Neuronal stem cell (in vitro differentiated cells): Measurements from ENCODE around the gene SLC25A11.

ENCODE experiments used
- DNase-seq: peaks from one replicate; pipeline ENCODE4 v3.0.0-alpha.2; 2013; ENCODE audit warnings: low spot score
- H2AFZ ChIP-seq: one replicate; pipeline ENCODE4 v1.6.1; 2013; ENCODE audit warnings: mild to moderate bottlenecking, low read length, inconsistent platforms
- H2AK5ac ChIP-seq: 2 replicates; pipeline ENCODE4 v1.6.1; 2013; ENCODE audit warnings: low read depth, mild to moderate bottlenecking, inconsistent platforms, low read length, moderate library complexity, mixed read lengths
- H2BK120ac ChIP-seq: 2 replicates; pipeline ENCODE4 v1.6.1; 2013; ENCODE audit warnings: low read depth, mild to moderate bottlenecking, inconsistent platforms, low read length, moderate library complexity, mixed read lengths
- H2BK12ac ChIP-seq: one replicate; pipeline ENCODE4 v1.6.1; 2013; ENCODE audit warnings: low read length, inconsistent platforms
- H2BK15ac ChIP-seq: 2 replicates; pipeline ENCODE4 v1.6.1; 2013; ENCODE audit warnings: mild to moderate bottlenecking, low read length, inconsistent platforms, mixed read lengths
- H2BK5ac ChIP-seq: one replicate; pipeline ENCODE4 v1.6.1; 2013; ENCODE audit warnings: inconsistent platforms, mild to moderate bottlenecking, low read length, moderate library complexity
- H3K14ac ChIP-seq: one replicate; pipeline ENCODE4 v1.6.1; 2013; ENCODE audit warnings: low read length, inconsistent platforms
- H3K18ac ChIP-seq: 2 replicates; pipeline ENCODE4 v1.6.1; 2013; ENCODE audit warnings: low read length, inconsistent platforms
- H3K23ac ChIP-seq: 2 replicates; pipeline ENCODE4 v1.6.1; 2013; ENCODE audit warnings: low read depth, mild to moderate bottlenecking, mixed read lengths, low read length, inconsistent platforms; ENCODE audit not compliant: poor library complexity
- H3K27ac ChIP-seq: replicated peaks from 3 replicates; pipeline ENCODE4 v1.5.1; 2013; ENCODE audit warnings: low read length, inconsistent platforms
- H3K27me3 ChIP-seq, 3 experiments: 2 replicates each; pipeline ENCODE4 v1.6.1; 2013; ENCODE audit warnings: low read length in 3 of 3, mild to moderate bottlenecking in 2 of 3, inconsistent platforms in 1 of 3, low read depth in 1 of 3, mixed read lengths in 1 of 3, moderate library complexity in 1 of 3; ENCODE audit not compliant: control insufficient read depth in 3 of 3, insufficient read depth in 3 of 3
- H3K36me3 ChIP-seq, 2 donors: replicated peaks in 1 of 2; 2 replicates each; pipeline ENCODE4 v1.6.1; 2013; ENCODE audit warnings: low read length in 2 of 2; ENCODE audit not compliant: control insufficient read depth in 2 of 2, insufficient read depth in 2 of 2
- H3K4ac ChIP-seq: 2 replicates; pipeline ENCODE4 v1.6.1; 2013; ENCODE audit warnings: inconsistent platforms, mild to moderate bottlenecking, low read length, moderate library complexity
- H3K4me1 ChIP-seq, 2 donors: 1 replicate in 1 of 2; 2 replicates in 1 of 2; pipeline ENCODE4 v1.6.1; 2013; ENCODE audit warnings: low read length in 2 of 2, low read depth in 1 of 2; ENCODE audit not compliant: control insufficient read depth in 2 of 2, insufficient read depth in 1 of 2
- H3K4me2 ChIP-seq: one replicate; pipeline ENCODE4 v1.6.1; 2013; ENCODE audit warnings: mild to moderate bottlenecking, low read length, inconsistent platforms; ENCODE audit not compliant: insufficient read depth, poor library complexity, severe bottlenecking
- H3K4me3 ChIP-seq, 2 donors: 2 replicates each; pipeline ENCODE4 v1.5.1; 2013; ENCODE audit warnings: low read length in 2 of 2, mild to moderate bottlenecking in 2 of 2, inconsistent platforms in 1 of 2, moderate library complexity in 1 of 2
- H3K79me1 ChIP-seq: one replicate; pipeline ENCODE4 v1.6.1; 2013; ENCODE audit warnings: low read depth, mild to moderate bottlenecking, inconsistent platforms, low read length, moderate library complexity
- H3K9ac ChIP-seq: one replicate; pipeline ENCODE4 v1.6.1; 2013; ENCODE audit warnings: mild to moderate bottlenecking, low read depth, low read length, inconsistent platforms; ENCODE audit not compliant: poor library complexity
- H3K9me3 ChIP-seq, 2 donors: replicated peaks in 1 of 2; 2 replicates each; pipeline versions ENCODE3 to v1.6.1; 2013; ENCODE audit warnings: low read length in 2 of 2, mild to moderate bottlenecking in 2 of 2, inconsistent platforms in 1 of 2, low read depth in 1 of 2, mixed read lengths in 1 of 2, moderate library complexity in 1 of 2; ENCODE audit not compliant: control insufficient read depth in 2 of 2, insufficient read depth in 1 of 2
- H4K8ac ChIP-seq: one replicate; pipeline ENCODE4 v1.6.1; 2013; ENCODE audit warnings: low read depth, mild to moderate bottlenecking, inconsistent platforms, low read length, moderate library complexity
- H4K91ac ChIP-seq: one replicate; pipeline ENCODE4 v1.6.1; 2013; ENCODE audit warnings: low read length, low read depth, mild to moderate bottlenecking, inconsistent platforms; ENCODE audit not compliant: poor library complexity
- WGBS, 2 donors: extraction: QIAGEN DNeasy Blood & Tissue Kit; methylation state at CpG; one replicate each; pipeline ENCODE4 v1.1.7; 2013; ENCODE audit warnings: missing lambda C conversion rate in 2 of 2, mixed read lengths in 1 of 2; ENCODE audit not compliant: insufficient read length in 2 of 2, insufficient replicate concordance in 1 of 2; ENCODE audit errors: extremely low coverage in 2 of 2; 5-methylcytosine and 5-hydroxymethylcytosine counted together

SLC25A11 gene

GRCh38 chr17:4900231-4901107 lies 39.4 kb downstream of the SLC25A11 start:
- Histone ChIP-seq H2BK120ac (peak overlapping the region; percentile 72), H3K14ac (peak overlapping the region; percentile 47), H3K23ac (peak overlapping the region; percentile 55), H3K27ac (no peak overlapping the region), H4K8ac (peak overlapping the region; percentile 17), H3K36me3 (peaks cover 11 to 41% of the 10 kb centered on the region in 2 donors), H4K91ac (no peak overlapping the region), H3K9ac (peak overlapping the region; percentile 70), H3K4me3 (peak overlapping the region in 1 of 2 donors; percentile 38), H3K4ac (no peak overlapping the region), H2AFZ (no peak overlapping the region), H3K79me1 (peaks cover 2% of the 10 kb centered on the region), H3K4me2 (no peak overlapping the region), H2BK12ac (peak overlapping the region; percentile 3), H3K4me1 (peaks cover 0 to 1% of the 10 kb centered on the region in 2 donors), H3K18ac (peak overlapping the region; percentile 71), H2AK5ac (peak overlapping the region; percentile 63), H2BK15ac (no peak overlapping the region), H2BK5ac (peak overlapping the region; percentile 13), H3K9me3 (no peaks in the 10 kb centered on the region), H3K27me3 (peaks cover 0 to 4% (median 0%) of the 10 kb centered on the region in 3 experiments)
- no CpG with 5 or more reads among the region's 65 CpGs for WGBS, 2 donors
- no peak for DNase-seq

- peak within 1 kb of the TSS; percentile 73 for H2BK12ac ChIP-seq
- H2BK5ac ChIP-seq, result peak within 1 kb of the TSS; percentile 13
- no CpG with 5 or more reads among the region's 60 CpGs for WGBS, 2 donors
- no peak for DNase-seq
- H4K8ac ChIP-seq, result no peak within 1 kb of the TSS
- no peak within 1 kb of the TSS for H2BK15ac ChIP-seq
- H3K4me1 ChIP-seq, result peaks cover 0 to 1% of the 10 kb centered on the region in 2 donors
- peak within 1 kb of the TSS; percentile 18 for H3K4me2 ChIP-seq
- H3K9ac ChIP-seq, result no peak within 1 kb of the TSS
- H3K27me3 ChIP-seq, result peaks cover 0 to 3% (median 0%) of the 10 kb centered on the region in 3 experiments
- H3K36me3 ChIP-seq, result peaks cover 20 to 49% of the 10 kb centered on the region in 2 donors
- H3K4me3 ChIP-seq, result peak within 1 kb of the TSS in 1 of 2 donors; percentile 55
- H2AFZ ChIP-seq, result no peak within 1 kb of the TSS
- peak within 1 kb of the TSS; percentile 47 for H3K14ac ChIP-seq
- peak within 1 kb of the TSS; percentile 26 for H2AK5ac ChIP-seq
- H4K91ac ChIP-seq, result no peak within 1 kb of the TSS
- H2BK120ac ChIP-seq, result peak within 1 kb of the TSS; percentile 47
- peaks cover 2% of the 10 kb centered on the region for H3K79me1 ChIP-seq
- H3K27ac ChIP-seq, result no peak within 1 kb of the TSS
- no peak within 1 kb of the TSS for H3K4ac ChIP-seq
- H3K18ac ChIP-seq, result peak within 1 kb of the TSS; percentile 57
- no peaks in the 10 kb centered on the region for H3K9me3 ChIP-seq
- peak within 1 kb of the TSS; percentile 55 for H3K23ac ChIP-seq
Observed at GRCh38 chr17:4899341-4900230, 40.3 kb downstream of the SLC25A11 start, which contains the start of gene C17orf107. TSS of gene C17orf107 (plus strand) at chr17:4899536. CDS start at chr17:4899763, 227 bp downstream.

GRCh38 chr17:4898927-4899326 lies 40.9 kb downstream of the SLC25A11 start:
- no peak overlapping the region for H4K8ac ChIP-seq
- no peak overlapping the region for H3K9ac ChIP-seq
- H2AK5ac ChIP-seq, result no peak overlapping the region
- H2BK15ac ChIP-seq, result no peak overlapping the region
- H3K4me2 ChIP-seq, result no peak overlapping the region
- H3K4me3 ChIP-seq, result no peak overlapping the region
- peaks cover 0 to 3% (median 0%) of the 10 kb centered on the region in 3 experiments for H3K27me3 ChIP-seq
- H3K79me1 ChIP-seq, result peaks cover 3% of the 10 kb centered on the region
- H3K18ac ChIP-seq, result no peak overlapping the region
- no peak for DNase-seq
- H3K14ac ChIP-seq, result no peak overlapping the region
- no peak overlapping the region for H2BK5ac ChIP-seq
- no peak overlapping the region for H2BK120ac ChIP-seq
- H4K91ac ChIP-seq, result no peak overlapping the region
- H2BK12ac ChIP-seq, result no peak overlapping the region
- peaks cover 0 to 1% of the 10 kb centered on the region in 2 donors for H3K4me1 ChIP-seq
- H3K9me3 ChIP-seq, result no peaks in the 10 kb centered on the region
- WGBS, 2 donors, result no CpG with 5 or more reads among the region's 34 CpGs
- peaks cover 26 to 56% of the 10 kb centered on the region in 2 donors for H3K36me3 ChIP-seq
- no peak overlapping the region for H3K27ac ChIP-seq
- H2AFZ ChIP-seq, result no peak overlapping the region
- H3K4ac ChIP-seq, result no peak overlapping the region
- H3K23ac ChIP-seq, result no peak overlapping the region
